ENCODE data around the gene TPRA1.

DNA sequence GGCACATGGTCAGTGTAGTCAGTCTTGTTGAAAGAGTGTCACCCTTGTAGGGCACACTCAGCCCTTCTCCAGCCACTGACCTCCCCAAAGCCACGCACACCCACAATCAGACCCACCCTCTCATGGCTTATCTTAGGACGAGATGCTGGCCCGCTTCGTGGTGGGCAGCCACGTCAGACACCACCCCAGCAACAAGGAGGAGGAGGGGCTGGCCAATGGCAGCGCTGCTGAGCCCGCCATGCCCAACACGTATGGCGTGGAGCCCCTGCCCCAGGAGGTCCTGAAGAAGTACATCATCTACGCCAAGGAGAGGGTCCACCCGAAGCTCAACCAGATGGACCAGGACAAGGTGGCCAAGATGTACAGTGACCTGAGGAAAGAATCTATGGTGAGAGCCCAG, 28.4 kb upstream of the TPRA1 start:
- TF ChIP-seq, protein P1, sequence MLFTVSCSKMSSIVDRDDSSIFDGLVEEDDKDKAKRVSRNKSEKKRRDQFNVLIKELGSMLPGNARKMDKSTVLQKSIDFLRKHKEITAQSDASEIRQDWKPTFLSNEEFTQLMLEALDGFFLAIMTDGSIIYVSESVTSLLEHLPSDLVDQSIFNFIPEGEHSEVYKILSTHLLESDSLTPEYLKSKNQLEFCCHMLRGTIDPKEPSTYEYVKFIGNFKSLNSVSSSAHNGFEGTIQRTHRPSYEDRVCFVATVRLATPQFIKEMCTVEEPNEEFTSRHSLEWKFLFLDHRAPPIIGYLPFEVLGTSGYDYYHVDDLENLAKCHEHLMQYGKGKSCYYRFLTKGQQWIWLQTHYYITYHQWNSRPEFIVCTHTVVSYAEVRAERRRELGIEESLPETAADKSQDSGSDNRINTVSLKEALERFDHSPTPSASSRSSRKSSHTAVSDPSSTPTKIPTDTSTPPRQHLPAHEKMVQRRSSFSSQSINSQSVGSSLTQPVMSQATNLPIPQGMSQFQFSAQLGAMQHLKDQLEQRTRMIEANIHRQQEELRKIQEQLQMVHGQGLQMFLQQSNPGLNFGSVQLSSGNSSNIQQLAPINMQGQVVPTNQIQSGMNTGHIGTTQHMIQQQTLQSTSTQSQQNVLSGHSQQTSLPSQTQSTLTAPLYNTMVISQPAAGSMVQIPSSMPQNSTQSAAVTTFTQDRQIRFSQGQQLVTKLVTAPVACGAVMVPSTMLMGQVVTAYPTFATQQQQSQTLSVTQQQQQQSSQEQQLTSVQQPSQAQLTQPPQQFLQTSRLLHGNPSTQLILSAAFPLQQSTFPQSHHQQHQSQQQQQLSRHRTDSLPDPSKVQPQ (CRISPR knock-in tag; IDR thresholded peaks at IDR 0.05; ENCODE audit: borderline replicate concordance), result no peak
- TF ChIP-seq ZNF263 (CRISPR knock-in tag; IDR thresholded peaks at IDR 0.05; ENCODE audit: borderline replicate concordance) (no peak), ZNF644 (tag; IDR thresholded peaks at IDR 0.05; ENCODE audit: low read depth) (no peak), TCF3 (CRISPR knock-in tag; IDR thresholded peaks at IDR 0.05) (no peak)
- TF ChIP-seq, protein P2, sequence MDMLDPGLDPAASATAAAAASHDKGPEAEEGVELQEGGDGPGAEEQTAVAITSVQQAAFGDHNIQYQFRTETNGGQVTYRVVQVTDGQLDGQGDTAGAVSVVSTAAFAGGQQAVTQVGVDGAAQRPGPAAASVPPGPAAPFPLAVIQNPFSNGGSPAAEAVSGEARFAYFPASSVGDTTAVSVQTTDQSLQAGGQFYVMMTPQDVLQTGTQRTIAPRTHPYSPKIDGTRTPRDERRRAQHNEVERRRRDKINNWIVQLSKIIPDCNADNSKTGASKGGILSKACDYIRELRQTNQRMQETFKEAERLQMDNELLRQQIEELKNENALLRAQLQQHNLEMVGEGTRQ (CRISPR knock-in tag; IDR thresholded peaks at IDR 0.05), result no peak
- TF ChIP-seq, protein P3, sequence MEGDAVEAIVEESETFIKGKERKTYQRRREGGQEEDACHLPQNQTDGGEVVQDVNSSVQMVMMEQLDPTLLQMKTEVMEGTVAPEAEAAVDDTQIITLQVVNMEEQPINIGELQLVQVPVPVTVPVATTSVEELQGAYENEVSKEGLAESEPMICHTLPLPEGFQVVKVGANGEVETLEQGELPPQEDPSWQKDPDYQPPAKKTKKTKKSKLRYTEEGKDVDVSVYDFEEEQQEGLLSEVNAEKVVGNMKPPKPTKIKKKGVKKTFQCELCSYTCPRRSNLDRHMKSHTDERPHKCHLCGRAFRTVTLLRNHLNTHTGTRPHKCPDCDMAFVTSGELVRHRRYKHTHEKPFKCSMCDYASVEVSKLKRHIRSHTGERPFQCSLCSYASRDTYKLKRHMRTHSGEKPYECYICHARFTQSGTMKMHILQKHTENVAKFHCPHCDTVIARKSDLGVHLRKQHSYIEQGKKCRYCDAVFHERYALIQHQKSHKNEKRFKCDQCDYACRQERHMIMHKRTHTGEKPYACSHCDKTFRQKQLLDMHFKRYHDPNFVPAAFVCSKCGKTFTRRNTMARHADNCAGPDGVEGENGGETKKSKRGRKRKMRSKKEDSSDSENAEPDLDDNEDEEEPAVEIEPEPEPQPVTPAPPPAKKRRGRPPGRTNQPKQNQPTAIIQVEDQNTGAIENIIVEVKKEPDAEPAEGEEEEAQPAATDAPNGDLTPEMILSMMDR (IDR thresholded peaks at IDR 0.05 in 2 of 3, conservative IDR thresholded peaks at IDR 0.05 in 1 of 3; ENCODE audit: insufficient read depth in 2 of 3, low read depth in 1 of 3, low read length in 3 of 3), result no peak
